HUES64 (cell line): ENCODE measurements around the gene SERPINH1.

Experiments
- H3K27ac ChIP-seq: 2 replicates; pipeline ENCODE4 v1.7.0; 2013; ENCODE audit warnings: low read depth, low read length, inconsistent platforms
- H3K27me3 ChIP-seq: 2 replicates; pipeline ENCODE4 v1.6.1; 2013; ENCODE audit warnings: mild to moderate bottlenecking, low read length; ENCODE audit not compliant: insufficient read depth
- H3K36me3 ChIP-seq: 2 replicates; pipeline ENCODE4 v1.6.1; 2013; ENCODE audit warnings: mild to moderate bottlenecking, low read length; ENCODE audit not compliant: insufficient read depth
- H3K4me1 ChIP-seq: 2 replicates; pipeline ENCODE4 v1.6.1; 2013; ENCODE audit warnings: mild to moderate bottlenecking, low read length, moderate library complexity; ENCODE audit not compliant: insufficient read depth
- H3K4me3 ChIP-seq: 2 replicates; pipeline ENCODE4 v1.5.1; 2013; ENCODE audit warnings: mild to moderate bottlenecking, low read length, moderate library complexity
- H3K9ac ChIP-seq: 2 replicates; pipeline ENCODE4 v1.6.1; 2013; ENCODE audit warnings: mild to moderate bottlenecking, low read depth, low read length
- H3K9me3 ChIP-seq: 2 replicates; pipeline ENCODE4 v1.6.1; 2013; ENCODE audit warnings: low read depth, low read length; ENCODE audit not compliant: insufficient read depth
- WGBS: fragments of 150-250, 120-280 bp; methylation state at CpG from one replicate; pipeline ENCODE4 v1.1.7; 2013; ENCODE audit warnings: missing lambda C conversion rate; 5-methylcytosine and 5-hydroxymethylcytosine counted together

Gene SERPINH1

GRCh38 chr11:75591966-75592365, 29.9 kb downstream of the SERPINH1 start:
- Histone ChIP-seq H3K4me1 (no peaks in the 10 kb centered on the region), H3K9me3 (no peaks in the 10 kb centered on the region), H3K4me3 (no peak overlapping the region), H3K27me3 (no peaks in the 10 kb centered on the region), H3K36me3 (no peaks in the 10 kb centered on the region), H3K9ac (no peak overlapping the region), H3K27ac (no peak overlapping the region)
- 70% methylated on average over 6 of the region's 6 CpGs for WGBS

- no peak overlapping the region for H3K27ac ChIP-seq
- H3K4me1 ChIP-seq: no peaks in the 10 kb centered on the region
- no peaks in the 10 kb centered on the region for H3K36me3 ChIP-seq
- no peaks in the 10 kb centered on the region for H3K27me3 ChIP-seq
- H3K4me3 ChIP-seq: no peak overlapping the region
- H3K9ac ChIP-seq: no peak overlapping the region
- no peaks in the 10 kb centered on the region for H3K9me3 ChIP-seq
- WGBS: 63% methylated on average over 2 of the region's 2 CpGs
These were observed 30.7 kb downstream of the SERPINH1 start for GRCh38 chr11:75592715-75593114.

- Histone ChIP-seq H3K9me3 (no peaks in the 10 kb centered on the region), H3K4me1 (no peaks in the 10 kb centered on the region)
- WGBS: 72% methylated on average over 2 of the region's 2 CpGs
These were observed 31.3 kb downstream of the SERPINH1 start for GRCh38 chr11:75593286-75593915.

DNA sequence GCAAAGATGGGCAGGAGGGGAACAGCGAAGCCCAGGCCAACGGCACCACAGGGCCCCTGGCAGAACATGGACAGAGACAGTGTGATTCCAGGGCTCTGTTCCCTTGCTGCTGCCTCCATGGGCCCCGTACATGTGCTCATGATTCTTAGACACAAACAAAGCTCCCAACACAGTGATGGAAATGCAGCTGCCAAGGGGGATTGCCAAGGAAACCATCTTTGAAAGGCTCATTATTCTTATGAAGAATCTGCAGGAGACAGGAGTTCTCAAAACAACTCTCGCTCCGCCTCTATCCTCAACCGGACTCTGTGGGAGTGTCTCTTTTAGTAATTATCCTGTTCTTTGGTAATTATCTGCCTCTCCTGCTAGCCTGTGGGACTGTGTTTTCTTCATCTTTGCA, 32.2 kb downstream of the SERPINH1 start:
- WGBS: 94% methylated on average over 6 of the region's 6 CpGs
- Histone ChIP-seq H3K9me3 (no peaks in the 10 kb centered on the region), H3K9ac (no peak overlapping the region), H3K4me1 (no peaks in the 10 kb centered on the region), H3K4me3 (no peak overlapping the region), H3K27me3 (no peaks in the 10 kb centered on the region), H3K36me3 (no peaks in the 10 kb centered on the region), H3K27ac (no peak overlapping the region)

More at GRCh38 chr11:75593286-75593915, 31.3 kb downstream of the SERPINH1 start:
- H3K36me3 ChIP-seq: no peaks in the 10 kb centered on the region
- no peak overlapping the region for H3K4me3 ChIP-seq
- H3K27ac ChIP-seq: no peak overlapping the region
- no peaks in the 10 kb centered on the region for H3K27me3 ChIP-seq
- H3K9ac ChIP-seq: no peak overlapping the region

DNA sequence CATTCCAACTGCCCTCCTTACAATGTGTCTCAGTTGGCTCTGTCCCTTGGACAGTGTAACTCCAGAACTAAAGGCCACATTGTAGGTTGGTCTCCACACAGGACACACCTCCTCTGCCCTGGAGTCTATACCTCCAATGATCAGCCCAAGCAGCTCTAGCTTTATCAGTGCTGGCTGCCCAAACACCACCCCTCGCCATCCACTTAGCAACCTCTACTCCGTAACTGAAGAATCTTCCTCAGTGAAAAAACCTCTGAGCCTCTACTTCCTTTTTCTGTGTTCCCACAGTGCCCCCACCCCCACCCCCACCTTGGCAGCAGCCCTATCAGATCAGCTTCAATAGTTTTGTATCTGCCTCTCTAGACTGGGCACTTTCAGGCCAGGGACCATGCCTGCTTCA, 33.4 kb downstream of the SERPINH1 start:
- Histone ChIP-seq H3K4me1 (no peaks in the 10 kb centered on the region), H3K27ac (no peak overlapping the region)

GRCh38 chr11:75596914-75597313, 34.9 kb downstream of the SERPINH1 start:
- 84% methylated on average over 4 of the region's 4 CpGs for WGBS
- Histone ChIP-seq H3K27ac (no peak overlapping the region), H3K4me3 (no peak overlapping the region), H3K36me3 (no peaks in the 10 kb centered on the region), H3K27me3 (no peaks in the 10 kb centered on the region), H3K9ac (no peak overlapping the region), H3K4me1 (no peaks in the 10 kb centered on the region), H3K9me3 (no peaks in the 10 kb centered on the region)

More for the DNA sequence above, 33.4 kb downstream of the SERPINH1 start:
- WGBS: 92% methylated on average over 2 of the region's 2 CpGs
- Histone ChIP-seq H3K9ac (no peak overlapping the region), H3K9me3 (no peaks in the 10 kb centered on the region), H3K4me3 (no peak overlapping the region), H3K27me3 (no peaks in the 10 kb centered on the region), H3K36me3 (no peaks in the 10 kb centered on the region)

DNA sequence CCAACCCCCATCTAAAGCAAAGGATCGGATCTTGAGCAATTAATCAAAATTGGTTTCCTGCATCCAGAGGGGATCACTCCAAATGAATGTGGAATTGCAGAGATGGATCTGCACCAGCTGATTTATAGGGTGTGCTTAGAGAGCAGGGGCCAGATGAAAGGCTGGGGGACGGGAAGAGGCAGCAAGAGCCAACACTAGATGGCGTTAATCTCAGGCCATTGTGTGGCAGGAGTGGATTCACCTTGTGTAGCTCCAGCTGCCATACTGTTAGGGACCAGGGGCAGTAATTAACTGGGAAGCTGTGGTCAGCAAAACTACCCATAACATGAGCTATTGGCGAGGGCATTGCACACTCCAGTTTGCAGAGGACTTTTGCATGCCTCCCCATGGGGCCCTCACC, 35.6 kb downstream of the SERPINH1 start:
- H3K36me3 ChIP-seq: no peaks in the 10 kb centered on the region
- H3K4me3 ChIP-seq: no peak overlapping the region
- no peak overlapping the region for H3K27ac ChIP-seq
- H3K27me3 ChIP-seq: no peaks in the 10 kb centered on the region
- no peak overlapping the region for H3K9ac ChIP-seq
- H3K9me3 ChIP-seq: no peaks in the 10 kb centered on the region
- 29% methylated on average over 4 of the region's 4 CpGs for WGBS
- no peaks in the 10 kb centered on the region for H3K4me1 ChIP-seq

DNA sequence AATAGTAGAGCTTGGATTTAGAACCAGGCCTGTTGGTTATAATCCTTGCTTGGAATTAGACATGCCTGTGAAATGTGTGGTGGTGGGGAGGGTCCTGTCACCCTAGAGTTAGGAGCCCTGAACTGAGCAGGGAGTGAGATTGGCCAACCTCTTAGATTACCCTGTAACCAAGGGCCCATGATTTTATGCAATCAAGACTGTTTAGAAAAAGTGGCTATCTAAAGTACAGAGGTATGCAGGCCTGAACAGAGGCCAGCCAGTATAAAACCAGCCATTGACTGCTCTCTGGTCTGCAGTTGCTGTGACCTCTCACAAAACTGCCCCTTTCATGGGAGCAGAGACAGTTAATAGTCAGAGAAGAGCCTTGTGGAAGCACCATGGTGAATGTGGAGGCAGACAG, 36.2 kb downstream of the SERPINH1 start:
- H3K9me3 ChIP-seq: no peaks in the 10 kb centered on the region
- H3K4me1 ChIP-seq: peaks cover 3% of the 10 kb centered on the region; the same call in 1 of the 2 replicates
- no peak overlapping the region for H3K9ac ChIP-seq
- no peak overlapping the region for H3K4me3 ChIP-seq
- H3K27me3 ChIP-seq: no peaks in the 10 kb centered on the region
- no peaks in the 10 kb centered on the region for H3K36me3 ChIP-seq
- H3K27ac ChIP-seq: no peak overlapping the region

GRCh38 chr11:75598900-75599299, 36.8 kb downstream of the SERPINH1 start:
- H3K4me1 ChIP-seq: peaks cover 3% of the 10 kb centered on the region; the same call in 1 of the 2 replicates
- no peak overlapping the region for H3K9ac ChIP-seq
- no peaks in the 10 kb centered on the region for H3K27me3 ChIP-seq
- H3K36me3 ChIP-seq: no peaks in the 10 kb centered on the region
- H3K9me3 ChIP-seq: no peaks in the 10 kb centered on the region
- 93% methylated on average over 7 of the region's 7 CpGs for WGBS
- H3K4me3 ChIP-seq: no peak overlapping the region
- H3K27ac ChIP-seq: no peak overlapping the region

- Histone ChIP-seq H3K27me3 (no peaks in the 10 kb centered on the region), H3K4me1 (peaks cover 3% of the 10 kb centered on the region; the same call in 1 of the 2 replicates), H3K36me3 (no peaks in the 10 kb centered on the region), H3K4me3 (no peak overlapping the region), H3K9ac (no peak overlapping the region), H3K9me3 (no peaks in the 10 kb centered on the region), H3K27ac (no peak overlapping the region)
- WGBS: 88% methylated on average over 3 of the region's 3 CpGs
These were observed 38.3 kb downstream of the SERPINH1 start for GRCh38 chr11:75600356-75600755.

- no peak overlapping the region for H3K4me3 ChIP-seq
- H3K9me3 ChIP-seq: no peaks in the 10 kb centered on the region
- H3K4me1 ChIP-seq: peaks cover 3% of the 10 kb centered on the region; the same call in 1 of the 2 replicates
- H3K27ac ChIP-seq: no peak overlapping the region
- 85% methylated on average over 7 of the region's 7 CpGs for WGBS
- no peaks in the 10 kb centered on the region for H3K27me3 ChIP-seq
- H3K36me3 ChIP-seq: no peaks in the 10 kb centered on the region
- H3K9ac ChIP-seq: no peak overlapping the region
These were observed 39.4 kb downstream of the SERPINH1 start for GRCh38 chr11:75601494-75601893.

GRCh38 chr11:75602951-75603350, 40.9 kb downstream of the SERPINH1 start:
- Histone ChIP-seq H3K4me3 (no peak overlapping the region), H3K27me3 (no peaks in the 10 kb centered on the region), H3K4me1 (peaks cover 3% of the 10 kb centered on the region; the same call in 1 of the 2 replicates), H3K36me3 (no peaks in the 10 kb centered on the region), H3K9me3 (no peaks in the 10 kb centered on the region), H3K27ac (no peak overlapping the region), H3K9ac (no peak overlapping the region)
- WGBS: 83% methylated on average over 8 of the region's 8 CpGs
